Ovary (tissue), 3 donors: ENCODE measurements around the gene RAB40B.

Source experiments
- CTCF ChIP-seq, 3 donors: fragments of 450-650 bp in 2 of 3; fragments of 200-600 bp in 1 of 3; IDR thresholded peaks; one replicate each; pipeline versions ENCODE4 v1.5.1 to v1.8.0; 2016 to 2022; ENCODE audit warnings: antibody characterized with exemption in 3 of 3, mild to moderate bottlenecking in 1 of 3
- EP300 ChIP-seq: sonication (generic); formaldehyde crosslinking; IDR thresholded peaks from one replicate; pipeline ENCODE4 v1.6.1; 2017; ENCODE audit warnings: antibody characterized with exemption
- POLR2A ChIP-seq: fragments of 450-650 bp; IDR thresholded peaks from one replicate; pipeline ENCODE4 v1.6.1; 2017; ENCODE audit warnings: antibody characterized with exemption, mild to moderate bottlenecking, moderate library complexity
- donor health status: DM: no; HTN: no; CAD: no.

GRCh38 chr17:82649501-82650261 lies 48.8 kb downstream of the RAB40B start:
- TF ChIP-seq CTCF (IDR thresholded peaks at IDR 0.05) (no peak), POLR2A (no peak), EP300 (no peak)
